SKM-1 treated with dmso at 0.1 percent for 144 hours (cell line): Measurements from ENCODE around the gene AHRR.
A peak's percentile ranks its signal among the peaks of the same experiment; 100 is the strongest.
"Not testable (repeated sequence)": the region's sequence is repeated elsewhere in the genome, so short reads cannot be mapped to it uniquely, and the experiment has no call there.

Experiments used
- DNase-seq: peaks from one replicate; lab custom pipeline; 2025; ENCODE audit not compliant: unreplicated experiment; lab: John Stamatoyannopoulos, UW

Gene AHRR

DNA sequence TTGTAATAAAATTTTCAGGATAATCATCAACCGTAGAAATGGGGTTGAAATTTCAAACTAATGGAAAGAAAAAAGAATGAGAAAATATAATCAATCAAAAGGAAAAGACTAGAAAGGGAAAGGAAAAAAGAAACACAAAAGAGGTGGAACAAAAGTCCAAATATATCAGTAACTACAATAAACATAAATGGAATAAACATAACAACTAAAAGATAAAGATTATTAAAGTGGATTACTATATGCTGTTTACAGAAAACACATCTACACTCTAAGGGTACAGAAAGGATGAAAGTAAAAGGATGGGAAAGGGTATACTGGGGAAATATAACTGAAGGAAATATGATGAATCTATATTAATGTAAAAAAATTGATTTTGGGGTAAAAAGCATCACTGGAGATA is 43.0 kb downstream of the AHRR start:
- no peak for DNase-seq

DNA sequence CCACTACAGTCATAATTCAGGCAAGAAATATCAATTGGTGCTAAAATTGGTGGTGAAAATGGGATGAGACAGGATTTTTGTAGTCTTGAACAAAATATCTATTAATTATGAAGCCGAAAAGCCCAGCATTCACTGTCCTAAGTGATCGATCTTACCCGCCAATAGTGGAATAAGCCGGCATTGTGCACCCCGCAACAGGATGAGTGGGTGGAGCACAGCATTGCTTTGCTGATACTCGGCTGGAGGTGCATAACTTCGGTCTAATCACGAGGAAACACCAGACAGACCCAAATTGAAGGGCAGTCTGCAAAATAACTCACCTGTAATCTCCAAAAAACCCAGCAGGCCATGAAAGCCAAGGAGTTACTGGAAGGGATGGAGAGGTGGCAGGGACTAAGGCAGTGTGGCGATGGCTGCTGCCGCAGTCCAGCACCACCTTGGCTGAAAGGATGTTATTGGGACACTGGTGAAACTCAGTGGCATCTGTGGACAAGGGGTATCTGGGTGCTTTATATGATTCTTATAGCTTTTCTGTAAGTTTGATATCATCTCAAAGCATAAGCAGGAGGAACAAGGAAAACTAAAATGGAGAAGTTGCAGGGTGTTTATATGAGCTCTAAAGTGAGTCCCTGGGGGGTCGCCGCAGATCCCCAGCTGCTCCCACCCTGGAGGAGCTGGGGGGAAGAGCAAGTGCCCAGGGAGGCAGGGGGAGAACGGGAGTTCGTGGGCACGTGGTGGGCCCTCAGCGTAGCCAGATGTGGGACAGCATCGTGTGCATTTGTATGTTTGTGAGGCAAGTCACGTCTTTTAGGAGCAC is 45.2 kb downstream of the AHRR start:
- no peak for DNase-seq

DNA sequence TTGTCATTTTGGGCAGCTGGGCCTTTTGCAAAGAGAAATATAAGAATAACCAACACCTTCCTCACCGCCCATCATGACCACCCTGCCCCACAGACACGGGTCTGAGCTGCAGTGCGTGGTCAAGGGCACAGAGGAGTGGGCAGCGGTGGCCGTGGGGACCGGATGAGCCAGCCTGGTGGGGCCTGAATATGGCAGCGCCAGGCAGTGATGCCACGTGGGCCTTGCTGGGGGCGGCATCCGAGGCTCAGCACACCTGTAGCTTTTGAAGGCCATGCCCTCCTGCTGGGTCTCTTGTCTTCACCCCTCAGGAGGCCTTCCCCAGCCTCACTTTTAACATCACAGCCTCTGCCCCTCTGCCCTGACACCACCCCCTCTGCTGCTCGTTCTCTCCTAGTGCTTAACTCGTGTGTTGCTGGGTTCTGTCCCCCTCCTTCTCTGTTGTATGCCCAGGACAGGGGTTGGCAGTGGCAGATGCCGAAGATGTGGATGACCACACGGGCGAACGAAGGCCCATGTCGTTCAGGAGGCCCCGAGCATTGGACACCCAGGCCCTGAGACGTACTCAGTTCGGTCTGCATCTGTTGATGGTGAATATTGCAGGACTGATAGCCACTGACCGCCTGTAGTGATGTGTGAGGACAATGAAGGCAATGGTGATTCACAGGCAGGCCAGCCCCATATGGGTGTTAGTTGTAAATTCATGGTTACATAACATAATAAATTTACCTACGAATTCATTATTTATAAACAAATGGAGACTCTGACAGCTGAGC is 46.0 kb downstream of the AHRR start:
- DNase-seq: no peak

DNA sequence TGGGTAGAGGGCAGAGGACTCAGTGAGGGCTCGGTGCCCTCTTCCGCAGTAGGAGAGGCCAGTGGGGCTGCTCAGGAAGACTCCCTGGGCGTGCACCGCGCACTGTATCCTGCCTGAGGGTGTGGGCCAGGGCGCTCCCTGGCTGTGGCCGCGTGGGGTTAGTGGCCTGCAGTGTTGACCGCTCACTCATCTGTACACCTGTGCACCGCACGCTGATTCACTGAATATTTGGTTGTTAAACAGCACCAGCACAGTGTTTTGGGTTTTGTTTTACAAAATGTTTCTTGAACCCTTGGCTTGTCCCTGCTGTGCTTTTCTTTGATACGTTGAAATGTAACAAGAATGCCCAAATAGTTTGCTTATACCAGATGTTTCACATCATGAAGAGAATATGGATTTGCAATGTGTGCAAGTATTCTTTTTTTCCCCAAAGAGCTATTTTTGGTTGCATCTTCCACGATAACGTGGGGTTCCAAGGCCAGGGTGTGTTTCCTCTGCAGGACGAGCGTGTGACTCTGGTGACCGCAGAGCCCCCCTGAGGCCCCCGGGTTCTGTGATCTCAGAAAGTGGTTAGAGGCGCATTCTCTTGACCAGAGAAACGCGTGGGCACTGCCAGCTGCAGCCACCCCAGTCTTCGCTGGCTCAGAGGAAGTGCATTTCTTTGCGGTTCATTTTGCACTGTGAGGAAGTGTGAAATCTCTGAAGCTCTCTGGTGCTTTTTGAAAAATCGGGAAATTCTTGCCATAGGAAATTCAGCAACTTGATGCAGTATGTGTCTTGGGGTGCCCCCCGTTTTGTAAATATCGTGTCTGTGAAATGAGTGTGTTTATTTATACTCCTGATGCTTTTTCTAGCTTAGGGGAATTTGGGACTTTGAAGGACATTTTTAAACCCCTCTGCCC is 46.9 kb downstream of the AHRR start:
- DNase-seq: peak; percentile 15

DNA sequence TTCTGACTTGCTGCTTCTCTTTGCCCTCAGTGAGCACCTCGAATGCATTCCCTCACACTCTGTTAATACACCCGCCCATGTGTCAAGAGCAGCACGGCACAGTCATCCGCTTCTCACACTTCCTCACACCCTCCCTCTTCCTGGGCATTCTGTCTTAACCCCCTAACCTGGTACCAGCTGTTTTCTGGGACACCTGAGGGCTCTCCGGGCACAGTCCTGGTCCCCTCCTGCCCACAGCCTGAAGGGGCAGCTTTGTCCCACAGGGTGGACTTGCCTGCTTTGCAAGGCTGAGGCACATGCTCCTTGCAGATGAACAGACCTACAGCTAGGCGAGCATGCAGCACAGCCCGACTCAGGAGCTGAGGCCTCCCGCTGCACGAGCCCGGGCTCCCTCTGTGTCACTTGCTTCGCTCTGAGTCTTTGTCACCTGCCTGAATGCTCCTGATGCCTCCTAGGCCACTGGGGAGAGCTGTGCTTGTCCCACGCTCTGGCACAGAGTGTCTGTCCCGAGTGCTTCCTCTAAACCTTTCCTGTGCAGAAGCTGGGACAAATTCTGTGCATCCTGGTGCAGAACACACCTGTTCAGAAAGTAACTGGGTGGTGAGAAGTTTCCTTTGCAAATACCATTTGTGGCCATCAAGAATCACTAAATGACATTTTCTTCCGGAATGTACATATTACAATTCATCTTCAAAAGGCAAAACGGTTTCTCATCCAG is 47.8 kb downstream of the AHRR start:
- DNase-seq: no peak

DNA sequence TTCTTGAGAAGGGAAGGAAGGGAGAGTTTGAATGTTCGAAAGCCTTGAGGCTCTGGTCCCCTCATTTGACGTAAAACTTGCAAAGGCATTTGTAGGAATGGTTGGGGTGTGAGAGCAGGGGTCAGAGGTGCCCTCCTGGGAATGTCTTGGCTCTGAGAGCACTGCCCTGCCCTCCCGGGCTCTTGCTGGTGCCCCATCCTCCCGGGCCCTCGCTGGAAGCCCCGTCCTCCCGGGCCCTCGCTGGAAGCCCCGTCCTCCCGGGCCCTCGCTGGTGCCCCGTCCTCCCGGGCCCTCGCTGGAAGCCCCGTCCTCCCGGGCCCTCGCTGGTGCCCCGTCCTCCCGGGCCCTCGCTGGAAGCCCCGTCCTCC is 48.3 kb downstream of the AHRR start:
- not testable (repeated sequence) for DNase-seq

DNA sequence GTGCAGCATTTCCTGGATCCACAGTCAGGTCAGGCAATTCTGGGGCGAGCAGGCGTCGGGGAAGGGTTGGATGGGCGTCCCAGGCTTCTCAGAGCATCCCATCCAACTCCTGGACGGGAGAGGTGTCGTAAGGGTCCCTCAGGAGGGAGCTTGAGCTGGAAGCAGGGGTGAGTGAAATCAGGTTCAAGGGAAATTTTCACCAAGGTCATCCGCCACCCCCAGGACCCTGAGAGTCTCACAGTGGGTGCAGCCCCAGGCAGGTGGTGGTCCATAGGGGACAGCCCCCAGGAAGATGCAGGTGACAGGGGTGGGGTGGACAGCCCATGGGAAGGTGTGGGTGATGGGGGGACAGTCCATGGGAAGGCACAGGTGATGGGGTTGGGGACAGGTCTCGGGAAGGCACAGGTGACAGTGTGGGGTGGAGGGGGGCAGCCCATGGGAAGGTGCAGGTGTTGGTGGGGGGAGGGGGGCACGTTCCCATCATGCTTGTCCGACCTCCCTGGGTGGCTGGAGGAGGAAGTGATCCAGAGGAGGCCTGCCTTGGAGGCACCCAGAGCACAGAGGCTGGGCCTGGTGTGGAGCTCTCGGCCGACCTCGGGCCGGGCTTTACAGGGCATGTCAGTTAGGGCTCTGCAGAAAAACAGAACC is 48.9 kb downstream of the AHRR start:
- DNase-seq: no peak

DNA sequence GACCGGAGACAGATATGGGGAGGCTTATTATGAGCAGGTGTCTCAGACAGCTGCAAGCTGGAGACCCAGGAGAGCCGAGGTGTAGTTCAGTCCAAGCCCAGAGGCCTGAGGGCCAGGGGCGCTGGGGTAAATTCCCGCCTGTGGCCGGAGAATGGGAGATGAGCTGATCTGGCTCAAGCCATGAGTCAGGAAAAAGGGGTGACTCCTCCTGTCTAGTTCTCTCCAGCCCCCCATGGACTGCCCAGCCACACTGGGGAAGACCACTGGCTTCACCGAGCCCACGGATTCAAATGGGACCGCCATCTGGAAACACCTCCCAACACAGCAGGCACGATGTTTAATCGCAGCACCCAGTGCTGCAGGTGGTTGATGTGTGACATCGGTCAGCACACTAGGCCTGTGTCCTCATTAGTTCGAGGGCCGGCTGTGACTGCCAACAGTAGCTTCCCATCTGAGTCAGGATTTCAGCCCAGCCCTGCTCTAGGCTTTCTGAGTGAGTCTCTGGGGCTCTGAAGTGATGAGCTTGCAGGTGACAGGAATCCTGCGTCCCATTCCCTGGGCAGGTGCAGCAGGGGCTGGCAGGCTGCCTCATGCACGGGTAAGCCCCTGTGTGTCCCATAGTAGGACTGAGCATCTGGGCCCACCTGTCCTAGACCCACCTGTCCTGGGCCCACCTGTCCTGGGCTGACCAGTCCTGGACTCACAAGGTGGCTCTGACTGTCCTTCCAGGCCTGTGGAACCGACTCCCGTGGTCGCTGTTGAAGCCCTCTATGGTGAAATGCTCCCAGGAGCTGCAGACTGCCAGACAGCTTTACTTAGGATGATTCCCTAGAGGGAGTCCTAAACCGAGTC is 49.7 kb downstream of the AHRR start:
- no peak for DNase-seq

DNA sequence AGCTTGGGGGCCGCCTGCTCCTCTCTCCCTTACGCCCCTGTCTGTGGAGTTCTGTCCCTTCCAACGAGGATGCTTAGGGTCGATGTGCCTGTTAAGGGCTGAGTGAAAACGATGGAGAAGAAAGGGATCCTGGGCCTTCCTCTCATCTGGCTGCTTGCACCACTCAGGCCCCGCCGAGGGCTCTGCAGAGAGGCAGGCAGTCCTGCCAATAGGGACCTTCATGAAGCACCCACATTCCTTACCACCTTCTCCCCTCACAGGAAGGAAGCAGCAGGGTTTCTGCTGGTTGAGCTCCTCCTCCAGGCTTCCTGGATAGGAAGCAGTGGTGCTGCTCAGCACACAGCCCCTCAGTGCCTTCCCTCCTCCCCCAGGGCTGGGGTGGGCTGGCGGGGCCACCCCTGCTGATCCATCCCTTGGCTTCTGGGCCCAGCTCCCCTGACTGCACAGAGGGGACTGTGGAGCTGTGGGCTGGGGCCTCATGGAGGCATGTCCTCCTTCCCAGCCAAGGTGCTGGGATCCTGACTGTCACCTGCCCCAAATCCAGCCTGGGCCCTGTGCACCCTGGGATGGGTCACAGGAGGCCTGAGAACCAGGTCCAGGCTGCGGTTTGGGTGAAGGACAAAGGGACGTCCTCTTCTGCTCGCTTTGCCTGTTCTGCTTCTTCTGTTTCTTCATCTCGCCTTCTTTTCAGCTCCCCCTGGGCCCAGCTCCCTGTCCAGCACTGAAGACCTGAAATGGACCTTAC is 50.5 kb downstream of the AHRR start:
- DNase-seq: peak; percentile 46

DNA sequence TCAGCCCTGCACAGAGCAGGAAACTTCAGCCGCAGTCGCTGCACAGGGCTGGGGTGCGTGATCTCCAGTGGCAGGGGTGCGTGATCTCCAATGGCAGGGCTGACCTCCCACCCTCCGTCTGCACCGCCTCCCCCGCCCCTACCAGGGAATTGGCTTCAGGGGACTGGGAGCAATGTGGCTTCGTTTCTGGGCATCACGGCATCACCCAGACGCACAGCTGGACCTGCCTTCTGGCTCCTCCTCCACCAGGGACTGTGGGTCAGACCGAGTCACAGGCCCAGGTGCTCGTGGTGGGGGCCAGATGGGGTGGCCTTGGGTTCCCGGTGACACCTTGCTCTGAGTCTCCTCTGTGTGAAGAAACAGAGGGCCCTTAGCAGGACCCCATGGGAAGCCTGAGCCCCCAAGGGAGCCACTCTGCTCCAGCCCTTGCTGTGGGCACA is 51.1 kb downstream of the AHRR start:
- DNase-seq: no peak

DNA sequence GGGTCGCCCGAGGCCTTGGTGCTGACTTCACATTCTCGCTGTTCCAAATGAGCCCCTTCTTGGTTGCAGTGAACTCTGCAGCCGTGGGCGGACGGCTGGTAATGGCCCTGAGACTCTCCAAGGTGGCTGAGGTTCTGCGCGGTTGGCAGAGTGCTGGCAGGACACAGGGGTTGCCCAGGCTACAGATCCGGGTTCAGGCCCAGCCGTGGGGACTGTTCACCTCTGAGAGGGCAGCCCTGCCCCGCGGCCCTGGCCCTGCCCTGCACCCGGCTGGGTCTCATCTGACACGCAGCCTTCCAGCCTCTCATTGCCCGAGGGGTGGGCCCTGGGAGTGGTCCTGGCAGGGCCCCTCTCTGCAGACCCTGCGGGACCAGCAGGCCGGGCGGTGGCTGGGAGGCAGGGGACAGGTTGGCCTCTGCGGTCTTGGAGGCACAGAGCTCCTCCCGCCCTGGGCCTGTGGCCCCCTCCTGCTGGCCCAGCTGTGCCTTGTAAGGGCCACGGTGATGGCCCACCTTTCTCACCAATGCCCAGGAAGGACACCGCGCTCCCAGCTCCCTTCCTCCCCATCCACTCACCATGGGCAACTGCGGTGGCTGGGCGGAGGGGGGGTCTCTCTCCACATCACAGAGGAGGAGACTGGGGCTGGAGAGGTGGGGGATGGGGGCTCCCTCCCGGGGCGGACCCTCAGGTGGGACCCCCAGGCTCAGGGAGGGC is 51.6 kb downstream of the AHRR start:
- no peak for DNase-seq

DNA sequence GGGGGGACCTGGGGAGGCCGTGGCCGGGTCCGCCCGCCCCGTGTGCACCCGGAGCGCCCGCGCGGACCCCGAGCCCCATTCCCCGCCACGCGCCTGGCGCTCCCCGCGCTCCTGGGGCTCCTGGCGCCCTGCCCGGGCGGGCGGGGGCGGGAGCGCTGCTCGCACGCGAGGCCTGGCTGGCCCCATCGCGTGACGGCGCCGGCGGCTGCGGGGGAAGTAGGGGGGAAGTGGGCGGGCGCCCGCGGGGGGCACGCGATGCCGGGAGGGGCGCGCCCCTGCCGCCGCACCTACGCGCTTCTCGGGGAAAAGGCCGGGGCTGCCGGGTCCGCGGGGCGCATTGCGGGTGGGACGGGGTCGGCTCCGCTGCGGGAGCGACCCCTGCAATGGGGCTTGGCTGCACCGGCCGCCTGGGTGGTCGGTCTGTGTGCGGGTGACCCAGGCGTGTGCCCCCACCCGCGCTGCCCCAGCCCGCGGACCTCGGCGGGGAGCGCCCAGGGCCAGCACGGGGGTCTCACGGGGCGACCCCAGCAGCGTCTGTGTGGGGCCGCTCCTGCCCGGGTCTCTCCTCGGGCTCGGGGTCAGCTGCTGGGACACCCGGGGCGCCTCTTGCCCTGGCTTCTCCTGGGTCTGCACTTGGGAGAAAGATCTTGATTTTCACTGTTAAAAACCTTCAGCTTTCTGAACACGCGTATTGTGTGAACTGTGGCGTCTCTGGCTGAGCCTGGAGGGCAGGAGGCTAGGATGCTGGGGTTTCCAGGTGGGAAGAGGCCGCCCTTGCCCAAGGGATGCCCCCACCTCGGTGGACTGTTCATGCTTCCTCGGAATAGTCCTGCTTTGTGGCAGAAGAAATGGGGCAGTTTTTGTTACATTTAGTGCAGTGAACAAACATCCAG is 52.4 kb downstream of the AHRR start:
- DNase-seq: peak; percentile 67

DNA sequence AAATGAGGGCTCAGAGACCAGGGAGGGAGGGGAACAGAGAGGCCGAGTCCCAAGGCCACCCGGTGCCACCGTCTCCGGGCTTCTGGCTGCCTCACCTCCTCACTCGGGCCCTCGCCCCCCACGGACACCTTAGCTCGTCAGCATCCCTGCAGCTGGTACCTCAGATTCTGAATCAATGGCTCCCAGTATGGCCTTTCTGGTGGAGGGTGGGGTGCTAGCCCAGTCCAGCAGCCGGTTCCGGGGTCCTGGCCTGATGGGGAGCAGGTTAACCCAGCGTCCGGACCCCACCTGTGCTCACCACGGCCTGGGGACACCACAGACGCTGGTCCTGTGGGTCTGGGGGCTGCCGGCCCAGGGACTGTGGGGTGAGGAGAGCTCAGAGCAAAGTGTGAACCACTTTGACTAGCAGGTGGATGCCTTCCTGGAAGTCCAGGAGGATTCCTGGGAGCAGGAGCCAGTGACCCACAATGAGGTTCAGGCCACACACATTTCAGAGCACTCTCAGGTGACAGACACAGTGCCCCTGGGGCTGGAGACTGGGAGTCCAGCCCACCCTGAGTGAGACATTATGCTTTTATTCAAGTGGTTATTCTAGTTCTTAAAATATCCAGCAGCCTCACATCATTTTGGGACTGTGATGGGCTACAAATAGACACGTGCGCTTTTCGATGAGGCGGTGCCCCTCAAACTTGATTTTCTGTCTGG is 53.3 kb downstream of the AHRR start:
- no peak for DNase-seq

DNA sequence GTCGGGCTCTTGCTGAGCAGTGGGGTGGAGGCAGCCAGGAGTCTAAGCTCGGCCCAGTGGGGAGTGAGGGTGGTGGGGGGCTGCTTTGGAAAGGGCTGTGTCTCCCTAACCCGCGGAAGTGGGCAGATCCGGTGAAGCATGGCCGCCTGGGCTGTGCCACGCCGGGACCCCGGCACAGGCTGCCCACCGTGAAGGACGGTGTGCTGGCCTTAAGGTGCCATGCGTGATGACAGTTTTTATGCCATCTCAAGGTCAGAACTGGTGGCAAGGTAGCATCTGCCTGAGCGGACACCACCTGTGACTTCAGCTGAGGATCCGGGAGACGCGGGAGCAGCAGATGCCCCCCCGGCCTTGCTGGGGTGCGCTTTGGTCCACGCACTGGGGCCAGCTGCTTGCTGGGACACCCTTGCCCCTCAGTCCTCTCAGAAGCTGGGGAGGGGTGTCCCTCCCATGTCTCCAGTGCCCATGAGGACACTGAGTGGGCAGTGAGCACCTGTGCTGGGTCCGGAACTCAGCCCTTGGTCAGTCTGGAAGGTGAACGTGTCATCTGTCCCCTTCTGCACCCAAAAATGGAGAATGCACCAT is 53.9 kb downstream of the AHRR start:
- DNase-seq: no peak

DNA sequence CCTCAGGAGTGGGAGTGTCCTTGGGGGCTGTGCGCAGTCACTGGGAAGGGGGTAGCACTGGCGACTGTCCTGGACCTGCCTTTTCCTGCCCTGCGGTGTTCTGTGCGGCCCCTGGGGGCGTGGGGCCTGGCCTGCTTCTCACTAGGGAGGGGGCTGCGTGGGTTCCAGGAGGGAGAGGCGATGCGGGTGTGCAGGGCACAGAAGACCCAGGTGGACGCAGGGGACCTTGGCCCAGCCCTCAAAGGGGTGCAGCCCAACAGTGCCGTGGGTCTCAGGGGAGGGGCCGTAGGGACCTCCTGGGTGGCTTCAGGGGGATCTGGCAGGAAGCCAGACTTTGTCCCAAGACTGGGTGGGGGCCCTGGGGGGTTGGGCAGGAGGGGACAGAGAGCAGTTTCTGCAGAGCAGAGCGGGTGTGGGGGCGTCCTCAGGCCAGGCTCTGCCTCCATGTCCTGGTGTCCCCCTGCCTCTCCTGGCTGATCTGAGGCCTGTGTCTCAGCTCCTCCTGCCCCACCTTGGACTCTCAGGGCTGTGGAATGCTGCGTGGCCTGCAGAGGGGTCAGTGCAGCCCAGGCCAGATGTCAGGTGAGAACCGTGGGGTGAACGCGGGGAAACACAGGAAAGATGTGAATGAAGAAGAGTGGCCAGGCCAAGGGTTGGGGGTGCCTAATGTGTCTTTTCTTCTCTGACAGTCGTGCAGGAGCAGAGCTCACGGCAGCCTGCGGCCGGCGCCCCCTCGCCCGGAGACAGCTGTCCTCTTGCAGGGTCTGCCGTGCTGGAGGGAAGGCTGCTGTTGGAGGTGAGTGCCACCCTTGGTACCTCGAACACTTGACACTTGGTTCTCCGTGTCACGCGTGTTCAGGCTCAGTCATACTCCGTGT is 54.6 kb downstream of the AHRR start:
- no peak for DNase-seq
